Stimulated activated CD8-positive, alpha-beta memory T cell treated with anti-CD3 and anti-CD28 coated beads, Interleukin-2, amount 100 ng/mL, for 1 hour (primary cell): ENCODE measurements around the gene CPT1A.

Experiments used
- DNase-seq, 2 donors: peaks; one replicate each; pipeline ENCODE4 v3.0.0-alpha.2; 2020; ENCODE audit warnings: low read depth in 2 of 2

CPT1A gene

DNA sequence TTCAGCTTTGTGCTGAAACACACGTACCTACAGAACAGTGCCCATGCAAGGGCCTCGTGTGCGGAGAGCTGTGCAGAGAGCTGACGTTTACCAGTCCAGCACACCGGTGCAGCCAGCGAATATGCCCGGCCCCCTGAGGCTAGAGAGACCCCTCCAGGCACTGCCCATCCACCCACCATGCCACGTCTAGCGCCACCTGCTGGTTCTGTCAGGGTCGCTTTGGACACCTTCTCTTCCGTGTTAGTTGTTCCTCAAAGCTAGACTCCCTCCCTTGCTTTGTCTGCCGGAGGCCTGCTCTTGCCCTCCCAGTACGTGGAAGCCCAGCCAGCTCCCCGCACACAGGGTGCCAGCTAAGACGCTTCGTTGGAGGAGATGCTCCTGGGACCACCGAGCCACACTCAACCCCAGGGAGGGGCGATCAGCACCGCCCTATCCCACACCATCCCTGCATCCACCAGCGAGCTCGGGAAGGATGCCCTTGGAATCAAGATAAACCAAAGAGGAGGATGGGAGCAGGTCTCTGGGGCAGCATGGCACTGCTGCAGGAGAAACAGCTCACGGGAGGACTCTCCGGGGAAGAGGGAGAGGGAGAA is 43.4 kb downstream of the CPT1A start:
- DNase-seq: peak; percentile 15 to 18

DNA sequence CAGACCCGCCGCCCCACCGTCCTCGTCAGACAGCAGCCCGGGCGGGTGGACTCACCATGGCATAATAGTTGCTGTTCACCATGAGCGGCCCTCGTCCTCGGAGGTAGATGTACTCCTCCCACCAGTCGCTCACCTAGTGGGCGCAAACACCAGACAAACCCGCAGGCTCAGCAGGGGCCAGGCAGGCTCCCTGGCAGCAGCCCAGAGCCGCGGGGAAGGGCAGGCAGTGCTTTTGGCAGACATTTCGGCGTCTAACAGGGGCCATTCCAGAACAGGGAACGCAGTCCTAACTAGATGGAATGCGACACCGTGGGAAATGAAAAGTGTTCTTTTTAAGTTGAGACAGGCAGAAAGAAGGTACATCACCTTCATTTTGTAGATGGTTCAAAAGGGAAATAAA is 44.9 kb downstream of the CPT1A start:
- no peak for DNase-seq

DNA sequence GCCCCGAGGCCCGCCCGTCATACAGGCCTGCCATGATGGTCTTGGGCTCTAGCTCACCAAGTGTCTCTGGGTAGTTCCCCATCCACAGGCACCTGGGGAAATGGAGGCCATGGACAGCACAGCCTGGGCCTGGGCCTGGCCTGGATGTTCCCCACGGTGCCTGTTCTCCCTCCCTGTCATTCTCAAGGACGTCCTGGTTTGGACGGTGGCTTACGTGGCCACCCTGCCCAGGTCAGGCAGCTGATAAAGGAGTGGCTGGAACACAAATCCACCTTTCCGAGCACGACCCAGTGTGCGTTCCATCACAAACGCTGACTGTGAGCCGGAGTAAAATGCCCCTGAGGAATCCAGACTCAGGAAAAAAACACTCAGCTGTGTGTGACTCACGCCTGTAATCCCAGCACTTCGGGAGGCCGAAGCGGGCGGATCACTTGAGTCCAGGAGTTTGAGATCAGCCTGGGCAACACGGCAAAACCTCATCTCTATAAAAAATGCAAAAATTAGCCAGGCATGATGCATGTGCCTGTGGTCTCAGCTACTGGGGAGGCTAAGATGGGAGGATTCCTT is 49.2 kb downstream of the CPT1A start:
- no peak for DNase-seq

DNA sequence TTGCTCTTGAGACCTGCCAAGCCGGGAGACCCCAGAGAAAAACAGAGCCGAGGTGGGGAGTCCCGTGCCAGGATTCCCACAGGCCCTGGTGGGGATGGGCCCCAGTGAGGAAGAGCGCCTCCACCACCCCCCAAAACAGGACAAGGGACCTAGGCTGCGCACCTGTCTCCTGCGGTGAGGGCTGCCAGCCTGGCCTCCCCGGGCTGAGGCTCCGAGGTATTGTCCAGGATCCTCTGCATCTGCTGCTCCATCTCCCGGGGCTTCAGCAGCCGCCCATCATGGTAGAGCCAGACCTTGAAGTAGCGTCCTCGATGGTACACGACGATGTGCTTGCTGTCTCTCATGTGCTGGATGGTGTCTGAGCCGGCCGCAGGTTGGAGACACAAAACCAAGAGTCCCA is 57.1 kb downstream of the CPT1A start:
- DNase-seq: no peak

GRCh38 chr11:68783216-68783821 is 58.4 kb downstream of the CPT1A start:
- DNase-seq: no peak

DNA sequence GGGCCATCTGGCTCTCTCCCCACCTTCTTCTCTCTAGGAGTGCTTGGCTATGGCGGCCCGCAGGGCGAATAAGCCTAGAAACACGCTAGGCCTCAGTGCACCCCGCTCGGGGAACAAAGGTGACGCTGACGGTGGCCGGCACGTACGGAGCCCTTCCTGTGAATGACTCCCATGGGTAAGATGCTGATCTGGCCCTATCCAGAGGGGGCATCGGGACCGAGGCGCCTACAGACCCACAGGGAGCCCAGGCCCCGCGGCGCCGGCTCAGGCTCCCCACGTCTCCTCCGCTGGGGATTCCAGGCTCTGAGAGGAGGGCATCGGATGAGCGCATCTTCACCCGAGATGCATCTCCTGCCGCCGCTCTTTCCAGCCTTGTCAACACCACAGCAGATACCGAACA is 59.0 kb downstream of the CPT1A start:
- DNase-seq: no peak

DNA sequence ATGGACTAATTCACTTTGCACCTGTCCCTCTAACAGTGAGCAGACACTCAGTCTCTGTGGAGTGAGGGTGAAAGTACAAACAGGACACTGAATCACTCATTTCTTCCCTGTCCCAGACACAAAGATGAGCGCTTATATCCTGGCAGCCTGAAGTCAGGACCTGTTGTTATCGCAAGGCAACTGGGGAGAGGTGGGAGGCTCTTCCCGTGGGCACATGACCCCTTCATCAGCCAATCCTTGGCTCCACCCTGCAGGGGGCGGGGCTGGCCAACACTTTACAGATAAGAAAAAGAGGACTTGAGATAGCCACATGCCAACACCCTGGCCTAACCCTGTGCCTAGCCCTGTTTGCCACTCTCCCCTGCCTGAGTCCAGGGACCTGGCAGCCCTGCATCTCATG is 60.9 kb downstream of the CPT1A start:
- DNase-seq: no peak

DNA sequence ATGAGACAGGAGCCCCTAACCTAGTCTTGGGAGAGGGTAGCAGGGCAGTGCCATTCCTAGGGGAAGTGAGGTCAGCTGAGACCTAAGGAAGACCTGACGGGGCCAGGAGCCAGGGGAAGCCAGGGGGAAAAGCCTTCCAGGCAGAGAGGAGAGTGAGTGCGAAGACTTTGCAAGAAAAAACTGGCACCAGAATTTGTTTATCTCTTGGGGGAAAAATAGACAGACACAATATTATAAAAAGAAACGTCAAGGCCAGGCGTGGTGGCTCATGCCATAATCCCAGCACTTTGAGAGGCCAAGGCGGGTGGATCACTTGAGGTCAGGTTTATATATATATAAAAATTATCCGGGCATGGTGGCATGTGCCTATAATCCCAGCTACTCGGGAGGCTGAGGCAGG is 63.5 kb downstream of the CPT1A start:
- no peak for DNase-seq

GRCh38 chr11:68776442-68777235 is 65.1 kb downstream of the CPT1A start:
- DNase-seq: no peak

GRCh38 chr11:68775951-68776388 is 65.7 kb downstream of the CPT1A start:
- DNase-seq: no peak

- no peak for DNase-seq
Measured at GRCh38 chr11:68774194-68774585, 67.5 kb downstream of the CPT1A start.

GRCh38 chr11:68773521-68774193 is 68.1 kb downstream of the CPT1A start:
- DNase-seq: no peak

GRCh38 chr11:68772936-68773335 is 68.8 kb downstream of the CPT1A start:
- no peak for DNase-seq

DNA sequence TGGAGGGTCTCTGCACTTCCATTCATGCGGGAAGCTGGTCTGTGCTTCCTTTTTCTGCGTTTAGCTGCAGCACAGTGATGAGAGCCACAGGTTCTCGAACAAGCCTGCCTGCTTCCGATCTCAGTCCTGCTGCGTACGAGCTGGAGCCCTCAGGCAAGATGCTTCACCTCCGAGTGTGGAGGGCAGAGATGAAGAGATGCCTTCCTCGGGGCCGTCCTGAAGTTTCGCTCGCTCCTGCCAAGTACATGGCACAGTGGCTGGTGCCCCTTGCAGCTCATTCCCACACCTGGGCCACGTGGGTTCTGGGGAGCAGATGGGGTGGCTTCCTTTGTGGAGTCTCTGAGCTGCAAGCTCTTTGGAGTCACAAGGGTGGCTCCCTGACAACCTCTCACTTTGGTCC is 70.9 kb downstream of the CPT1A start:
- DNase-seq: no peak

- no peak for DNase-seq
Measured at GRCh38 chr11:68767672-68768071, 74.0 kb downstream of the CPT1A start.

GRCh38 chr11:68766786-68767185 is 74.9 kb downstream of the CPT1A start:
- DNase-seq: no peak

DNA sequence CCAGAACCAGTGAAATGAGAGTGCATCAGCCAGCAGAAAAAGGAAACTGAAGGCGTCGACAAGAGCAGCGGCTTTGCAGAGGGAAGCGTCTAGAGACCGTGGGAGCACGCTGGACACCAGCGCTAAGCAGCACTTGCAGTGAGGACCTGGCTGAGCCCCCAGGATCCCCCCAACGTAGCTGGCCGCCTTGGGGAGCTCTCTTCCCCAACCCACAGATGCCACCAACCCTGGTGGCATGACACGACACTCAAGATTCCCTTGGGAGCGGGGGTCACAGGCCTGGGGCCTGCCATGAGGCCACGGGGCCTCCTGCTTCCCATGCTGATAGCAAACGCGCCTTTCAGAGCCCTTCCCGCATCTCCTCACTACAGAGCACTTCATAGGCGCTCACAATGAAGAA is 77.0 kb downstream of the CPT1A start:
- DNase-seq: no peak

- no peak for DNase-seq
Measured at GRCh38 chr11:68763926-68764657, 77.6 kb downstream of the CPT1A start.

GRCh38 chr11:68763181-68763721 is 78.5 kb downstream of the CPT1A start:
- no peak for DNase-seq

GRCh38 chr11:68762481-68762880 is 79.2 kb downstream of the CPT1A start:
- DNase-seq: no peak

GRCh38 chr11:68761801-68762200 is 79.9 kb downstream of the CPT1A start:
- no peak for DNase-seq
